Activated effector memory CD4-positive, alpha-beta T cell treated with anti-CD3 and anti-CD28 coated beads, Interleukin-2, amount 50 U/mL, for 16 hours (primary cell): ENCODE results near the gene HINFP.
"Not testable (repeated sequence)": the region's sequence is repeated elsewhere in the genome, so short reads cannot be mapped to it uniquely, and the experiment has no call there.

ENCODE experiments used
- DNase-seq: peaks from one replicate; pipeline ENCODE4 v3.0.0-alpha.2; 2020

The HINFP gene

DNA sequence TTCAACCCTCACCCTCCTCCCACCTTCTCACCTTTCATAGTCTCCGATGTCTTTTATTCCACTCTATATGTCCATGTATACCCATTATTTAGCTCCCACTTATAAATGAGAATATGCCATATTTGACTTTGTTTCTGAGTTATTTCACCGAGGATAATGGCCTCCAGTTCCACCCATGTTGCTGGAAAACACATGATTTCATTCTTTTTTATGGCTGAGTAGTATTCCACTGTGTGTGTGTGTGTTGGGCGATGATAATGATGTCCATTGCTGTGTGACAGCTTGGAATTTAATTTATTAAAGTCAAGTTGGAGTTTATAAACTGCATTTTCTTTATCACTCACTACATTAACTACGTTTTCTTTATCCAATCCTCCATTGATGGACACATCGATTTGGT lies 3.2 kb upstream of the HINFP start:
- DNase-seq = no peak

DNA sequence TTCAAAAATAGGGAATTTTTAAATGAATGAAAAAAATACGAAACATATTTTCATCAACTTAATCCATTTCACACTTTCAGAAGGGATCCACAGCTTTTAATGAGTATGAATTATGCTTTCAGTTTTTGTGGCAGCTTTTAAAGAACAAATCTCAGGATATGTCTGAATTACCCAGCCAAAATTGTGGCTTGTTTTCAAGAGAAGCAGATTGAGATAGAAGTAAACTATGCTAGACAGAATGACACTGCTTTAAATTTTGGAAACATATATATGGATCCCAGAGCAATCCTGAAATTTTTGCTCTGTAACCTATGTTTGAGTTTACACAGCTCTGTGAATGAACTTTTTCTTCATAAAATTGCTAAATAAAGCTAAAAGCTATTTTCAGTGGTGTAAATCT lies 2.4 kb upstream of the HINFP start:
- no peak for DNase-seq

DNA sequence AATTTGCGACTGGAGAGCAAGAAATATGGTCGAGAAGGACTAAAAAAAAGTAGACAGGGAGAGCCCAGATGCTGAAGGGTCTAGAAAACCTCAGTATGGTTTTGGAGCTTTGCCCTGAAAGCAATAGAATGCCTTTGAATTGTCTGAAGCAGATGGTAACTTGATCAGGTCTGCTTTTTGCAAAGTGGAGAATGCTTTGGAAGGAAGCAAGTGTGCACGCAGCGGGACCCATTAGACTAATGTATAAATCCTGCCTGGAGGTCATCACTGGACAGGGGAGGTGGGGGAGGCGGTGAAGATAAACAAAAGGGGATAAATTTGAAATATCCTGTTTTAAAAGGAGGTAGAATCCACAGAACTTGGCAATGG lies 757 bp upstream of the HINFP start:
- DNase-seq = no peak

DNA sequence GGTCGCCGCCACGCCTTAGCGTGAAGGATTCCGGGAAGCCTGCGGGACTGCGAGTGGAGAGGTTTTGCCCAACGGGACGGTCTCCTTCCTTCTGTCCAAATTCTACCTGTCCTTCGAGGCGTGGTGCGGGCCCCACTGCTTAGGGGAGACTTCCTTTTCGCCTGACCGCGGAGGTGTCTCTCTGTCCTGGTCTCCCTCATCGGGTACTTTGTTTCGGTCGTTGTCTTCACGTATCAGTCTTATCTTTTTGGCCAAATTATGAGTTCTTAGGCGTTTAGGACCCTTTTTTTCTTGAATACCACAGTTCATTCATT lies 388 bp downstream of the HINFP start:
- DNase-seq = no peak

DNA sequence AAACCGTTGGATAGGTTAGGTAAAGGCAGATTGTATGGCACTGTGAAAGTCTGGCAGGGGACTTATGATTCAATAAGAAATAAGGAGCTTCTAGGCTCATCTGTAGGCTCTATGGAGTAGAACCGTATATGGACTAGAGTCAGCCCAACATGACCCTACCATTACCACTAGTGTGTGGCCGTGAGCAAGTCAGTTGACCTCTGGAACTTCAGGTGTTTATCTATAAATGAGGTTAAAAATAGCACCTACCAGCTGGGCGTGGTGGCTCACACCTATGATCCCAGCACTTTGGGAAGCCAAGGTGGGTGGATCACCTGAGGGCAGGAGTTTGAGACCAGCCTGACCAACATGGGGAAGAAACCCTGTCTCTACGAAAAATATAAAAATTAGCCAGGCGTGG lies 4.4 kb downstream of the HINFP start:
- no peak for DNase-seq

DNA sequence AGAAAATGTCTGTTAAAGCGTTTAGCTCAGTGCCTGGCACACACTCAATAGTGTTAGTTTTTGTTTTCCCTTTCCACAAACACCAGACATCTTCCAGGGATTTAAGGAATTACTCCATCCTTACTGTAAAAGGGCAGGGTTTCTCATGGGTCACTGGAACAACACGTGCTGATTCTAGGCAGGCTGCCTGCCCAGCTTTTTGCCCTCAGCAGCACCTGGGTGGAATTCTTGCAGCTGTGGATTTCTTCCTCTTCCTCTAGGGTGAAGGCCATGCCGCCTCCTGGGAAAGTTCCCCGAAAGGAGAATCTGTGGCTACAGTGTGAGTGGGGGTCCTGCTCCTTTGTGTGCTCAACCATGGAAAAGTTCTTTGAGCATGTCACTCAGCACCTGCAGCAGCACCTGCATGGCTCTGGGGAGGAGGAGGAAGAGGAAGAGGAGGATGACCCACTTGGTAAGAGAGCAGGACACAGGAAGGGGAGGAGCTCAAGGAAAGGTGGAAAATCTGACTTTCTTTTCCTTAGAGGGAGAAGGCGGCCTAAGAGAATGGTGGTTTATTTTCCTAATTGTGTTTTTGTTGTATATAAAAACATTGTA lies 5.4 kb downstream of the HINFP start:
- no peak for DNase-seq

DNA sequence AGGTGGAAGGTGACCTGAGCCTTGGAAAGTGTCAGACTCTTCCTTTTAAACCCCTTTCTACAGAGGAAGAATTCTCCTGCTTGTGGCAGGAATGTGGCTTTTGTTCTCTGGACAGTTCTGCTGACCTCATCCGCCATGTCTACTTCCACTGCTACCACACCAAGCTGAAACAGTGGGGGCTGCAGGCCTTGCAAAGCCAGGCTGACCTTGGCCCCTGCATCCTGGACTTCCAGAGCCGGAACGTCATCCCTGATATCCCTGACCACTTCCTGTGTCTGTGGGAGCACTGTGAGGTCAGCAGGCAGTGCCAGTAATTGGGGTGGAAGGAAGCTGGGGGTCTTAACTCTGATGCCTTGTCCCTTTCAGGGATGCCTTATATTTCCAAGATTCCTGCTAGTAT lies 9.3 kb downstream of the HINFP start:
- DNase-seq = no peak

DNA sequence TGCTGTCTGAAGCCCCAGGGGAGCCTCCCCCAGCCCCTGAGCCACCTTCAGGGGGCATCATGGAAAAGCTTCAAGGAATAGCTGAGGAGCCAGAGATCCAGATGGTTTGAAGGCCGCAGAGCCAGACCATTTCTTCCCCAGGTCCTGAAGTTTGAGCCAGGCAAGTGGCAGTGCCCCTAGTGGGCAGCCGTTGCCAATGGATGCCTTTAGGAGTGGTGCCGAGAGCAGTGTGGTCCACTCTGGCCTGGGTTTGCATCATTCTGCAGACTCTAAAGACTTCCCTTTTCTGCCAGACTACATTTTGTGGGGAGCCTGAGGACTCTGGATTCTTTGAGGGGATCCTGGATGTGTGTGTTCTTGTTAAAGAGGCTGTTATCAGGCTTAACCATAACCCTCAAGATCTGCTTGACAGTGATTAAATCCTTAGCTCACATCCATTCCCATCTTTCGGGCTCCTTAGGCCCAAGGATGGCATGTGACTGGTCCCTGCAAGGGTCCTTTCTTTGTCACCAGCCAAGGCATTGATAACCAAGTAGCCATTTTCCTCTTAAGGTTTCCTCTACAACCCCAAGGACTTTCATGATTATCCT lies 13.1 kb downstream of the HINFP start:
- no peak for DNase-seq

DNA sequence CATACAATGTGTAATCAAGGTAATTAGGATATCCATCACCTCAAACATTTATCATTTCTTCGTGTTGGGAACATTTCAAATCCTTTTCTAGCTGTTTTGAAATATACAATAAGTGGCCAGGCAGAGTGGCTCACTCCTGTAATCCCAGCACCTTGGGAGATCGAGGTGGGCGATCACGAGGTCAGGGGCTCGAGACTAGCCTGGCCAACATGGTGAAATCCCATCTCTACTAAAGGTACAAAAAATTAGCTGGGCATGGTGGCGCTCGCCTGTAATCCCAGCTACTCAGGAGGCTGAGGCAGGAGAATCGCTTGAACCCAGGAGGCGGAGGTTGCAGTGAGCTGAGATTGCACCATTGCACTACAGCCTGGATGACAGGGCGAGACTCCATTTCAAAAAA lies 17.9 kb downstream of the HINFP start:
- not testable (repeated sequence) for DNase-seq

DNA sequence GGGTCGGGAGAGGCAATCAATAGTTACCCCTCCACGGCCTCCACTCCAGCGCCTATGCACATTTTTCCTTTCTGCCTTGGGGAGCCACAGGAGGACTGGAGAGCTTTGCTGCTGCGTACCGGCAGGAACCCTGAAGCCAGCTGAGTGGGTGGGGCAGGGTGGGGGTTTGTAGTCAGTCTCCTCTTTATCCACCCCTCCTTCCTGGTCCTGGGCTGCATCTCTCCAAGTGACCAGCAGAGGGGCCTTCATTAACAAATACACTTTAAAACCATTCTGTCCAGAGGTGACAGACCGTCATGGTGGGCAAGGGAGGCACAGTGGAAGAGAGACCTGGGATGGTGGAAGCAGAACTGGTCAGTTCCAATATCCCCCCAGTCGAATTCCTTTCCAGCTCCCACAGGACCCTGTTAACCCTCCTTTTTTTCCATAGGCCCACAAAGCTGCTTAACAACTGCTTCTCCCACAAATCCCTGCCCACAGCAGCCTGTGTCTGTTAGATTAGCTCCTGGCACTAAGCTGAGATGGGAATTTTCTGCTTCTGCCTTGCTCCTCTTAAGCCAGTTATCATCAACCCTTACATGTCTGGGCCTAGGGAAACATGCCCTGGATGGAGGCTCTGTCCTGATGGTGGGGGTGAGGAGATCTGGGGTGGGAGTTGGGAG lies 23.6 kb downstream of the HINFP start:
- DNase-seq = peak; percentile 72

DNA sequence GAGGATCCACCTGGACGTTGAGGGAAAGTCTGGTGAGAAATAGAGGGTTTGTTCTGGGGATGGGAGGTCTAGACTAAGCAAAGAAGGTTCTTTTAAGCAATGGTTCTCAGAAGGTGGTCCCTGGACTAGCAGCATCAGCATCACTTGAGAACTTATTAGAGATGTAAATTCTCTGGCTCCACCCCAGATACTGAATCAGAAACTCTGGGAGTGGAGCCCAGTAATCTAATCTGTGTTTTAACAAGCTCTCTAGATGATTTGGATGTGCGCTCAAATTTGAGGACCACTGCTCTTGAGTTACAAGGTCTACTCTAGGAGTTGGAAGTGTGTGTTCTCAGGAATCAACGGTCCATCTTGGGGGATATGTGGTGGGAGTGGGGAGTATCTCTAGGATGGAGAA lies 24.2 kb downstream of the HINFP start:
- DNase-seq = no peak

DNA sequence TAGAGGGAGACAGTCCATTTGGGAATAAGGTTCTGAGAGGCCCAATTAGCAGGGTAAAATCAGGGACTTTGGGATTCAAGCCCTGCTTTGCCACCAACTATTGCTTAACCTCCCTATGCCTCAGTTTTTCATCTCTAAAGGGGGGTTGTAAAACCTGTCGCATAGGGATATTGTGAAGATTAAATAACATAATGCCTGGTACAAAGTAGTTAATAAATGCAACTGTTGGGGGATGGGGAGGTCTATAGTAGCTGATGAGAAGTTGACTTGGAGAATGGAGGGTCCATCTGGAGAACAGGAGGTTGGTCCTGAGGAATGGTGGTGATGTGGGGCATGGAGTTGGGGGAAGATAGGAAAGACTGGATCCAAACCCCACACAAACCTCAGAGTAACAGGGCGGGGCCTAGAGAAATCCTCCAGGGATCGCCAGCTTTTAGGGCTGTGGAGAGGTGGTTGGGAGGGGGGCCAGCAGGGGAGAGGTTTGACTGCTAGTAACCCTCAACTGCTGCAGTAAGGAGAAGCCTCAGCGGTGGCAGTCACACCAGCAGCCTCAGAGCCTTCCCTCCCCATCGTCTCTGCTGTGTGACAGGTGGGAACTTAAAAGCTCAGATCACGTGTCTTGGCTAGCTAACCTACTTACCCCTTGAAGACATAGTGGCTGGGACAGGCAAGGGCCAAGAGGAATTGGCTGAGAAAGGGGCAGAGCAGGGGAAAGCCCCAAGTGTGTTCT lies 26.4 kb downstream of the HINFP start:
- no peak for DNase-seq

DNA sequence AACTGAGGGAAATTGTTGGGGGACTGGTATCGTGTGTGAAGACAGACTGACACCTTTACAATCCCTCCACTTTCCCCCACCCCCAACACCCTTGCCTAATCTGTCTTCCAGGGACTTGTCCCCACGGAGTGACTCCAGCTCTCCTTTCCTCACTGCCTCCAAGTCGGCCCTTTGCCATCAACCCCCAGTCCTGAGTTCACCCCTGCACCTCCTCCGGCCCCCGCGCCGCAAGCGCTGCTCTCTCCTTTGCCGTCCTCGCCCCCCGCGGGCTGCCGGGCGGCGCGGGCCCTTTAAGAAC lies 27.3 kb downstream of the HINFP start:
- DNase-seq = no peak

DNA sequence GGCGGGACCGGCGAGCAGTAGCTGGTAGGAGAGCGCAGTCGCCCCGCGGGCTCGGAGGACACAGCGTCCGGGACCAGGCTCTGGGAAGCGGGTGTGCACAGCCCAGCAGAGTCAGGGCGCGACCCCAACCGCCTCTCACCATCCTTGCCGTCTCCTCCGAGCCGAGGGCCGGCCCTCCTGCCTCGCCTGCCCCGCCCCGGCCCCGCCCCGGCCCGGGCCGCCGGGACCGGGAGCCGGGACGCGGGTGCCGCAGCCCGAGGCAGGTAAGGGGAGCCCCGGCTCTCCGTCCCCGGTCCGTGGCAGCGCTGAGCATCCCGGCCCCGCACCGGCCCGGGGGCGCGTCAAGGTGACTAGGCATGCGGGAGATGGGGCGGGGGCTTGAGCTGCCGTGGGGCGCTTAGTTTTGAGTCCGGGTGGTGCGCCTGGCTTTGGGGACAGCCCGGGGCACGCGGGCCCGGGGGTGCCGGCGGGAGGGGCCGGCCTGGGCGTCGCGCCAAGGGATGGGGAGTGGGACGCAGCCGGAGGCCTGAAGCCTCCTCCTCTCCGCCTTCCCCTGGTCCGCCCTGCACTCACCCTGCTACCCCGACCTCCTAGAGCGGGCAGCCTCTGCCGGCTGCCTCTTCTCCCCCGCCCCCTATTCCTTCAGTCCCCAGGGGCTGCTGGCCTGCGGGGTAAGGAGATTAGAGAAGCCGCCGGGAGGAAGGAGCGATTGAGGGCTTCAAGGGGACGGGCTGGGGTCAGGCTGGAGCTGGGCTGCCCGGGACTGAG lies 27.8 kb downstream of the HINFP start, which contains the start of gene ABCG4:
Gene ABCG4, plus strand, starts transcription at position 35 of the 768 bp plus-strand sequence. CDS start 914 bp downstream, outside the sequence.
- peak; percentile 74 for DNase-seq

DNA sequence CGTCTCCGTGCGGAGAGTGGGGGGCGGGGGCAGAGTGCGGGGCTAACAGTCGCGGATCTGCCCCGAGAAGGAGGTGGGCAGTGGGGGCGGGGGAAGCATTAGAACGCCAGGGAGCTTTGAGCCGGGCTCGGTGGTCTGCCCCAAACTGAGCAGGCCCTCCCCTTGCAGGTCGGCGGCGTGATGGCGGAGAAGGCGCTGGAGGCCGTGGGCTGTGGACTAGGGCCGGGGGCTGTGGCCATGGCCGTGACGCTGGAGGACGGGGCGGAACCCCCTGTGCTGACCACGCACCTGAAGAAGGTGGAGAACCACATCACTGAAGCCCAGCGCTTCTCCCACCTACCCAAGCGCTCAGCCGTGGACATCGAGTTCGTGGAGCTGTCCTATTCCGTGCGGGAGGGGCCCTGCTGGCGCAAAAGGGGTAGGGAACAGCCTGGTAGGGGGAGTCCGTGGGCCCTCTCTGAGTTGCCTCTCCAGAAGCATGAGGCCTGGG lies 28.5 kb downstream of the HINFP start:
- DNase-seq = no peak

DNA sequence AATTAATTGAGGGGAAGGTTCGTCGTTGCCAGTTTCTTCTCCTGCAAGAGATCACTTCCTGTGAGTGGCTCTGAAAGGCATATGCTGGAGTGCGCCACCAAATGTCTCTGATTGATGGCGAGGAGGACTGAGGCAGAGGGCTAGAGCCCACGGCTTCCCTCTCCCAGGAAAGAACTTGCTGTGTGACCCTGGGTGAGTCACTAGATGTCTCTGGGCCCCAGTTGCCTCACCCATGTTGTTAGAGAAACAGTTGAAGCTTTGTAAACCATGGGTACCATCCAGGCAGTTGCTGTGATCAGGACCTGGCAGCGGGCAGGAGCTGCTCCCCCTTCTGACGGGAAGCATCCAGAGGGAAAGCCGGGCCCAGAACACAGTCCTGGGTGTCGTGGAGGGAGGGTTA lies 30.7 kb downstream of the HINFP start:
- no peak for DNase-seq

DNA sequence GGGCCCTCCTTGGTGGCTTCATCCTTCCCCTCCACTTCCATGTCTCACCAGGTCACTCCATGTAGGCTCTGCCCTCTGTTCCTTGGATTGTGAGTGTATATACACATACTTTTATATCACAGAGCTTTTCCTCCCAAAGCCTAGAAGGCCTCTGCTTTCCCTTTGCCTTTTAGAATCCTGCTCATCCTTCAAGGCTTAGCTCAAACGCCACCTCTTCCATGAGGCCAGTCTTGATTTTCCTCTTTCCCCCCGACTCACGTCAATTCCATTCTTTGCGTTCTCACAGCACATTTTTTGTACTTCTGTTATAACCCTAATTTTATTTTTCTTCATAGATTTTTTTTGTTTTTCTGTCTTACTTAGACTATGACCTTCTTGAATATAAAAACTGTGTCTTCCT lies 31.2 kb downstream of the HINFP start:
- DNase-seq = no peak

DNA sequence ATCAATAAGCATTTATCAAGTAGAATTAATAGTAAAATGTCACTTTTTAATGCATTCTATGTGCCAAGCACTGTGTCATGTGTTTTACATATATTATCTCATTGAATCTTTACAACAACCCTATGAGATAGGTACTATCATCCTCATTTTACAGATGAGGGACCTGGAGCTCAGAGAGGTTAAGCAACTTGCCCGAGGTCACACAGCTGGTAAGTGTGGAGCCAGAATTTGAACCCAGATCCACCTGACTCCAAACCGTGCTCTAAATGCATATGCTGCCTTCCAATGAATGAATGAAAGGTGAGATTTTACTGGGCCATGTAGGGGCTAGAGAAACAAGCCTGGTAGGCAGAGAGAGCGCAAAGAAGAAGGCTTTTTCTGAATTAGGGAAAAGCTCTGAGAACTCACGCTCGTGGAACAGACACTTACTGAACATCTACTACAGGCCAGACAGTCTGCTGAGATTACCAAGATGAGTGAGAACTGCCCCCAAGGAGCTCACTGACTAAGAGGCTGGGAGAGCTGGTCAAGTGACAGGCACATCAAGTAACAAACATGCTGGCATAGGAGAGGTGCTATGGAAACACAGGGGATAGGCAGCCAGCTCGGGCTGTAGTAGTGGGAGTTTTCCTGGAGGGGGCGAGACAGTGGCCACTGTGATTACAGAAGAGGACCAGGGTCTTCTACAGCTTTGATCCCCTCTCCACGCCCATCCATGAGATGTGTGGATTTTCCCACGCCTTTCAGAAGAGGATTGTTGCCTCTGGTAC lies 31.9 kb downstream of the HINFP start:
- DNase-seq = no peak

DNA sequence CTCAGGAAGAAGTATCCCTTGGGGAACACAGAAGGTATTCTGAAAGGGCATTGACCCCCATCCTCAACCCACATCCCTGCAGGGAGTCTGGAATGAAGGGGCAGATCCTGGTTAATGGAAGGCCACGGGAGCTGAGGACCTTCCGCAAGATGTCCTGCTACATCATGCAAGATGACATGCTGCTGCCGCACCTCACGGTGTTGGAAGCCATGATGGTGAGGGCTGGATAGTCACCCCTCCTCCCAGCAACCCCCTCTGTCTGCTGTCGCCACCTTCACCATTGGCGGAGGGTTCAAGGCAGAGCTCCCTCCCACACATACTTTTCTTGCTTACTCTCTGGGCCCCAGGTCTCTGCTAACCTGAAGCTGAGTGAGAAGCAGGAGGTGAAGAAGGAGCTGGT lies 32.8 kb downstream of the HINFP start:
- DNase-seq = no peak

DNA sequence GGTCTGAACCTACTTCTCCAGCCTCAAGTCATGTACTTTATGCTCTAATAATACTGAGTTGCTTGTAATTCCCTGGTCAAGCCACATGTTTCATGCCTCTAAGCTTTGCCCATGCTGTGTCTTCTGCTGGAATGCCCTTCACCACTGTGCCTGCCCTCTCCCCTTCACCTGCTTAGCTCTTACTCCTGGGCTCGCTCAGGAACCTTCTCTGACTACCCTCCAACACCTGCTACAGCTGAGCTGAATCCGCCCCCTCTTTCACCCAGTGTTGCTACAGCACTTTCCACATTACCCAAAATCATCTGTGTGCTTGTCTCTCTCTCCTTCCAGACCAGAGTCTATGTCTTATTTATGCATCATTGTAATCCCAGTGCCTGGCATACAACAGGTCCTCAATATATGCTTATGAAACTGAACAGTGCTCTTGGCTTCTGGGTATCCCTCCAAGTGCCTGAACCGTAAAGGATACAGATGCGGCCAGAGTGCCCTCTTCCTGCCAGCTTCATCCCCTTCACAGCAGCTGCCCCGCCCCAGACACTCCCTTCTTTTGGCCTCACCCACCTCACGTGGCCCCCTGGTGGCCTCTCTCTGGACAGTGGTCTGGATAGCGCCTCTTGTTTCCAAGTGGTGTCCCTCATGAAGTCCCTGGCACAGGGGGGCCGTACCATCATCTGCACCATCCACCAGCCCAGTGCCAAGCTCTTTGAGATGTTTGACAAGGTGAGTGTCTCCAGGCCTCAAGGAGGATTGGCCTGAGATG lies 34.5 kb downstream of the HINFP start:
- DNase-seq = no peak

DNA sequence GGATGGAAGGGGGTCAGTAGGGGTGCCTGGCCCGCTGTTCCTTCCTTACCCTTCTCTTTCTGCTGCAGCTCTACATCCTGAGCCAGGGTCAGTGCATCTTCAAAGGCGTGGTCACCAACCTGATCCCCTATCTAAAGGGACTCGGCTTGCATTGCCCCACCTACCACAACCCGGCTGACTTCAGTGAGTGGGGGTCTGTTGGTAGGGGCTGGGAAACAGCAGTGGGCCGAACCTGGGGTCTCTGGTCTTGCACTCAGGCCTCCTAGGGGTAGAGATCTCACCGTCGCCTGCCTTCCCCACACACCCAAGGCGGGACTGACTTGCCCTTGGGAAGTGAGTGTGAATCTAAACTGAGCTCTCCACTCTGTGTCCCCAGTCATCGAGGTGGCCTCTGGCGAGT lies 35.1 kb downstream of the HINFP start:
- DNase-seq = no peak

DNA sequence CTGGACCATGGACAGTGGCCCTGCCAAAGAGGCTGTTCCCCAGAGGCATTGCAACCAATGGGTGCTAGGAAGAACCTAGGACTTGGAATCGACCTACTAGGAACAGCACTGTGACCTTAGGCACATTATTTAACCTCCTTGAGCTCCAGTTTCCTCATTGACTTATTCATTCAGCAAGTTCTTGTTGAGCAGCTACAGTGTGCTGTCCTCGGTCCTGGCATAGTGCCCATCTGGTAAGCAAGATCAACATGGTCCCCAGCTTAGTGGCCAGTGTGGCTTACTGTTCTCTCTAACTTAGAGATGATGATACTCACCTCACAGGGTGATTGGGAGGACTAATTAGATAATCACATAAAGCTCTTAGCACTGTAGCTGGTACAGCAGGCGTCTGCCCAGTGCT lies 35.7 kb downstream of the HINFP start:
- no peak for DNase-seq
